ENCODE data around the gene TRPM4.

- no peak for TF ChIP-seq CTCF (conservative IDR thresholded peaks at IDR 0.05; ENCODE audit: low read length)
- TF ChIP-seq EZH2phosphoT487 (IDR thresholded peaks at IDR 0.05; ENCODE audit: borderline replicate concordance, low read depth, low read length) = no peak
Measured at GRCh38 chr19:49165111-49165750, 7.6 kb downstream of the TRPM4 start.

All from OCI-LY7 (cell line).